Mesendoderm (in vitro differentiated cells): ENCODE data around the gene KIR3DL3.
"Not testable (repeated sequence)": the region's sequence is repeated elsewhere in the genome, so short reads cannot be mapped to it uniquely, and the experiment has no call there.

Experiments
- DNase-seq: peaks from one replicate; pipeline ENCODE4 v3.0.0; 2013
- H2AK5ac ChIP-seq: 2 replicates; pipeline ENCODE4 v1.6.1; 2013; ENCODE audit warnings: low read length, inconsistent platforms
- H2BK120ac ChIP-seq: 2 replicates; pipeline ENCODE4 v1.6.1; 2013; ENCODE audit warnings: low read depth, mild to moderate bottlenecking, low read length, moderate library complexity, mixed read lengths
- H2BK15ac ChIP-seq: replicated peaks from 2 replicates; pipeline ENCODE4 v1.6.1; 2013; ENCODE audit warnings: low read depth, mild to moderate bottlenecking, moderate library complexity
- H2BK5ac ChIP-seq: 2 replicates; pipeline ENCODE4 v1.6.1; 2013; ENCODE audit warnings: low read length, inconsistent platforms
- H3K18ac ChIP-seq: 2 replicates; pipeline ENCODE4 v1.6.1; 2013; ENCODE audit warnings: mild to moderate bottlenecking, low read length, mixed read lengths
- H3K23ac ChIP-seq: one replicate; pipeline ENCODE4 v1.6.1; 2013; ENCODE audit warnings: low read length
- H3K27ac ChIP-seq: 2 replicates; pipeline ENCODE4 v1.5.1; 2013; ENCODE audit warnings: low read depth, mild to moderate bottlenecking, inconsistent platforms, low read length, moderate library complexity
- H3K27me3 ChIP-seq: 2 replicates; pipeline ENCODE4 v1.6.1; 2013; ENCODE audit warnings: low read length, control low read depth, mild to moderate bottlenecking, inconsistent platforms; ENCODE audit not compliant: insufficient read depth, poor library complexity
- H3K36me3 ChIP-seq: 2 replicates; pipeline ENCODE4 v1.6.1; 2013; ENCODE audit warnings: low read length, inconsistent platforms; ENCODE audit not compliant: control insufficient read depth, insufficient read depth
- H3K4ac ChIP-seq: one replicate; pipeline ENCODE4 v1.6.1; 2013; ENCODE audit warnings: low read depth, mild to moderate bottlenecking, low read length, moderate library complexity
- H3K4me1 ChIP-seq: 2 replicates; pipeline ENCODE4 v1.6.1; 2013; ENCODE audit warnings: low read depth, low read length, inconsistent platforms; ENCODE audit not compliant: control insufficient read depth
- H3K4me2 ChIP-seq: 2 replicates; pipeline ENCODE4 v1.6.1; 2013; ENCODE audit warnings: low read length
- H3K4me3 ChIP-seq: 2 replicates; pipeline ENCODE4 v1.5.1; 2013; ENCODE audit warnings: mild to moderate bottlenecking, low read length
- H3K56ac ChIP-seq: one replicate; pipeline ENCODE4 v1.6.1; 2013; ENCODE audit warnings: low read length
- H3K79me1 ChIP-seq: 2 replicates; pipeline ENCODE4 v1.6.1; 2013; ENCODE audit warnings: low read length, inconsistent platforms
- H3K79me2 ChIP-seq: 2 replicates; pipeline ENCODE4 v1.6.1; 2013; ENCODE audit warnings: mild to moderate bottlenecking, low read length; ENCODE audit not compliant: control insufficient read depth, insufficient read depth
- H3K9ac ChIP-seq: 2 replicates; pipeline ENCODE4 v1.6.1; 2013; ENCODE audit warnings: low read length, inconsistent platforms
- H4K5ac ChIP-seq: one replicate; pipeline ENCODE4 v1.6.1; 2013; ENCODE audit warnings: low read length
- H4K8ac ChIP-seq: one replicate; pipeline ENCODE4 v1.6.1; 2013; ENCODE audit warnings: low read depth, mild to moderate bottlenecking, control low read depth, low read length, moderate library complexity
- WGBS: extraction: QIAGEN DNeasy Blood & Tissue Kit; methylation state at CpG from one replicate; pipeline ENCODE4 v1.1.7; 2013; ENCODE audit warnings: low lambda C conversion rate, missing lambda C conversion rate; ENCODE audit not compliant: insufficient coverage; ENCODE audit errors: extremely low coverage; 5-methylcytosine and 5-hydroxymethylcytosine counted together

KIR3DL3 gene

DNA sequence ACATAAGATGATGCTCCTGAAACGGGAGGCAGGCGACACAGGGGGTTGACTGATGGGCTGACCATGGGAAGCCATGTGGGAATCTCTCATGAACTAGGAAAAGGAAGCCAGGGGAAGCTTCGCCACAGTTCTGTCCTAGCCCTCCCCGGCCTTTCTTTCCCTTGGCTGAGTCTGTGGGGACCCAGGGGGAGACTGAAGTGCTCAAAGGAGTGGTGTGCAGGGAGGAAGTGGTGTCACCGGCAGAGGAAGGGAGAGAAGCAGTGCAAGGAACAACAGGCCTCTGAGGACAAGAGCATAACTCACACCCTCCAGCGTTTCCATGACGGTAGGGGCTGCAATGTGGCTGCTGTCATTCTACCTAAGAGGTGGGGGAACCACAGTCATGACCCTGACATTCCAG, 1.1 kb downstream of the KIR3DL3 start:
- no peaks in the 10 kb centered on the region for H3K36me3 ChIP-seq
- no peak overlapping the region for H2BK15ac ChIP-seq
- H2AK5ac ChIP-seq = no peak overlapping the region
- no peak overlapping the region for H2BK120ac ChIP-seq
- H3K56ac ChIP-seq = no peak overlapping the region
- no peaks in the 10 kb centered on the region for H3K27me3 ChIP-seq
- H3K4me2 ChIP-seq = no peak overlapping the region
- H3K4ac ChIP-seq = no peak overlapping the region
- H3K9ac ChIP-seq = no peak overlapping the region
- no CpG with 5 or more reads among the region's 7 CpGs for WGBS
- no peak overlapping the region for H4K5ac ChIP-seq
- H3K23ac ChIP-seq = no peak overlapping the region
- no peak overlapping the region for H3K4me3 ChIP-seq
- H2BK5ac ChIP-seq = no peak overlapping the region
- no peak overlapping the region for H3K27ac ChIP-seq
- no peak for DNase-seq
- no peak overlapping the region for H3K18ac ChIP-seq
- H4K8ac ChIP-seq = no peak overlapping the region
- no peaks in the 10 kb centered on the region for H3K79me2 ChIP-seq
- no peaks in the 10 kb centered on the region for H3K79me1 ChIP-seq
- H3K4me1 ChIP-seq = no peaks in the 10 kb centered on the region

DNA sequence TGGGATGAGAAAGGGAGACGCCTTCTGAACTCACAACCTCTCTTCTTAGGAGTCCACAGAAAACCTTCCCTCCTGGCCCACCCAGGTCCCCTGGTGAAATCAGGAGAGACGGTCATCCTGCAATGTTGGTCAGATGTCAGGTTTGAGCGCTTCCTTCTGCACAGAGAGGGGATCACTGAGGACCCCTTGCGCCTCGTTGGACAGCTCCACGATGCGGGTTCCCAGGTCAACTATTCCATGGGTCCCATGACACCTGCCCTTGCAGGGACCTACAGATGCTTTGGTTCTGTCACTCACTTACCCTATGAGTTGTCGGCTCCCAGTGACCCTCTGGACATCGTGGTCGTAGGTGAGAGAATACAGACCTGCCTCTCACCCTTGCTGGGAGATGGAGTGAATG, 3.3 kb downstream of the KIR3DL3 start:
- H2AK5ac ChIP-seq = no peak overlapping the region
- H4K8ac ChIP-seq = no peak overlapping the region
- H3K79me2 ChIP-seq = no peaks in the 10 kb centered on the region
- H2BK15ac ChIP-seq = no peak overlapping the region
- no CpG with 5 or more reads among the region's 10 CpGs for WGBS
- H3K18ac ChIP-seq = no peak overlapping the region
- H3K4me3 ChIP-seq = no peak overlapping the region
- no peak overlapping the region for H2BK5ac ChIP-seq
- H3K36me3 ChIP-seq = no peaks in the 10 kb centered on the region
- no peak for DNase-seq
- no peak overlapping the region for H3K56ac ChIP-seq
- H3K4ac ChIP-seq = no peak overlapping the region
- H3K27ac ChIP-seq = no peak overlapping the region
- H3K9ac ChIP-seq = no peak overlapping the region
- H3K4me1 ChIP-seq = no peaks in the 10 kb centered on the region
- no peak overlapping the region for H2BK120ac ChIP-seq
- H3K79me1 ChIP-seq = no peaks in the 10 kb centered on the region
- H3K23ac ChIP-seq = no peak overlapping the region
- H3K4me2 ChIP-seq = no peak overlapping the region
- H3K27me3 ChIP-seq = no peaks in the 10 kb centered on the region
- no peak overlapping the region for H4K5ac ChIP-seq

DNA sequence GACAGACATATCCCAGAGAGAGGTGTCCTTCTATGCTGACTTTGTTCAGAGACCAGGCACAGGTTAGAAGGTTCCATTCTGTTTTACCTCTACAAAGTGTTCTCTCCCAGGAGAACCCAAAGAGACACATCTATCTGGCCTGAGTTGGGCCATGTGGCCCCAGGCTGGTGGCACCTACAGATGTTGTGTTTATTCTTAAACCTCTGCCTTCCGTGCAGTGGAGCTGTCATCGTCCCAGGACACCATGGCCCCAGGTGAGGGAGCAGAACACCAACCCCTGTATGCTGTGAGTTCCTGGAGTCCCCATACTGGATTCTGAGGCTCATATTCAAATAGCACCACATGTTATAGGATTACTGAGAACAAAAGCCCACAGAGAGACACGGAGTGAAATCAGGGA, 3.9 kb downstream of the KIR3DL3 start:
- Histone ChIP-seq H3K9ac (no peak overlapping the region), H3K18ac (no peak overlapping the region), H3K27ac (no peak overlapping the region), H3K4me3 (no peak overlapping the region), H3K4ac (no peak overlapping the region), H3K36me3 (no peaks in the 10 kb centered on the region), H3K56ac (no peak overlapping the region), H3K79me1 (no peaks in the 10 kb centered on the region), H3K27me3 (no peaks in the 10 kb centered on the region), H4K5ac (no peak overlapping the region), H3K23ac (no peak overlapping the region), H2BK5ac (no peak overlapping the region), H4K8ac (no peak overlapping the region), H3K4me2 (no peak overlapping the region), H2BK15ac (no peak overlapping the region), H2AK5ac (no peak overlapping the region), H3K79me2 (no peaks in the 10 kb centered on the region), H2BK120ac (no peak overlapping the region), H3K4me1 (no peaks in the 10 kb centered on the region)
- DNase-seq = no peak
- no CpG with 5 or more reads among the region's 3 CpGs for WGBS

DNA sequence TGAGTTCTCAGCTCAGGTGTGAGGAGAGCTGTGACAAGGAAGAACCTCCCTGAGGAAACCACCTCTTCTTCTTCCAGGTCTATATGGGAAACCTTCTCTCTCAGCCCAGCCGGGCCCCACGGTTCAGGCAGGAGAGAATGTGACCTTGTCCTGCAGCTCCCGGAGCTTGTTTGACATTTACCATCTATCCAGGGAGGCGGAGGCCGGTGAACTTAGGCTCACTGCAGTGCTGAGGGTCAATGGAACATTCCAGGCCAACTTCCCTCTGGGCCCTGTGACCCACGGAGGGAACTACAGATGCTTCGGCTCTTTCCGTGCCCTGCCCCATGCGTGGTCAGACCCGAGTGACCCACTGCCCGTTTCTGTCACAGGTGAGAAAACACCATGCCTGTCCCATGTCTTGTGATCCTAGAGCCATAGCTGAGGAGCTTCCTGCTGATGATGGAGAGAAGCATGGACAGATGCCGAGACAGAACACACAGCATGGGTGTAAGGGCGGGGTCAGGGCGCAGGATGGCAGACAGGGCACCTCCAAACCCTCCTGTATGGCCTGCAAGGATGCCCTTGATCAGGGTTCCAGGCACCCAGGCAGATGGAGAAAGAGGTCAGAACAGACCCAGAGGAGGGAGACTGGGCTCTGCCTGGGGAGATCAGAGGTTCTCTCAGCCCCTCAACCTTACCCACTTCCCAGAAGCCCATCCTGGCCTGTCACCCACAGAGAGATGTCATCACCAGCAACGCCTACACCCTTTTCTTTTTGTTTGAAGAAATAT, 5.4 kb downstream of the KIR3DL3 start:
- Histone ChIP-seq H3K4me1 (no peaks in the 10 kb centered on the region), H3K56ac (no peak overlapping the region), H3K4me3 (no peak overlapping the region), H3K4me2 (no peak overlapping the region), H4K5ac (no peak overlapping the region), H2BK15ac (no peak overlapping the region), H3K79me1 (no peaks in the 10 kb centered on the region), H3K27ac (no peak overlapping the region), H4K8ac (no peak overlapping the region), H3K18ac (no peak overlapping the region), H2BK5ac (no peak overlapping the region), H3K23ac (no peak overlapping the region), H3K36me3 (no peaks in the 10 kb centered on the region), H3K9ac (no peak overlapping the region), H2AK5ac (no peak overlapping the region), H2BK120ac (no peak overlapping the region), H3K4ac (no peak overlapping the region), H3K79me2 (no peaks in the 10 kb centered on the region), H3K27me3 (no peaks in the 10 kb centered on the region)
- WGBS = no CpG with 5 or more reads among the region's 15 CpGs
- no peak for DNase-seq

DNA sequence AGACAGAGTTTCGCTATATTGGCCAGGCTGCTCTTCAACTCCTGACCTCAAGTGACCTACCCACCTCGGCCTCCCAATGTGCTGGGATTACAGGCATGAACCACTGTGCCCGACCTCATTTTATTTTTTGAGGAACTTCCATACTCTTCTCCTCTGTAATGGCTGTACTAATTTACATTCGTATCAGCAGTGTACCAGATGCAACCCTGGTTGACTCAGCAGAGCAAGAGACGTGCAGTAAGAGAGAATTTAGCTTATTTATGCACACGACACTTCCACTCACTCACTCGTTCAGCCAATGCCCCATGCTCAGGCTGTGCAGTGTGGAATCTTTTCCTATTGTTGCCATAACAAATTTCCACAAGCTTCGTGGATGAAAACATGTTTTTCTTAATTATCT, 6.9 kb downstream of the KIR3DL3 start:
- Histone ChIP-seq H3K9ac (no peak overlapping the region), H3K23ac (no peak overlapping the region), H3K56ac (no peak overlapping the region), H3K4me2 (no peak overlapping the region), H2BK120ac (no peak overlapping the region), H3K18ac (no peak overlapping the region), H3K36me3 (no peaks in the 10 kb centered on the region), H2AK5ac (no peak overlapping the region), H3K79me2 (no peaks in the 10 kb centered on the region), H3K27ac (no peak overlapping the region), H2BK15ac (no peak overlapping the region), H4K5ac (no peak overlapping the region), H3K27me3 (no peaks in the 10 kb centered on the region), H3K4ac (no peak overlapping the region), H3K4me1 (no peaks in the 10 kb centered on the region), H3K4me3 (no peak overlapping the region), H3K79me1 (no peaks in the 10 kb centered on the region), H4K8ac (no peak overlapping the region), H2BK5ac (no peak overlapping the region)
- no peak for DNase-seq
- no CpG with 5 or more reads among the region's 8 CpGs for WGBS

DNA sequence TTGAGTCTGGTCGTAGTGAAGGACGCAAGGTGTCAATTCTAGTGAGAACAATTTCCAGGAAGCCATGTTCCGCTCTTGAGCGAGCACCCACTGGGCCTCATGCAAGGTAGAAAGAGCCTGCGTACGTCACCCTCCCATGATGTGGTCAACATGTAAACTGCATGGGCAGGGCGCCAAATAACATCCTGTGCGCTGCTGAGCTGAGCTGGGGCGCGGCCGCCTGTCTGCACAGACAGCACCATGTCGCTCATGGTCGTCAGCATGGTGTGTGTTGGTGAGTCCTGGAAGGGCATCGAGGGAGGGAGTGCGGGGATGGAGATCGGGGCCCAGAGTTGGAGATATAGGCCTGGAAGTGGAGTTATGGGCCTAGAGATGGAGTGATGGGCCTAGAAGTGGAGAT, 14.1 kb downstream of the KIR3DL3 start, which contains the start of gene KIR2DL3:
Gene KIR2DL3, plus strand, starts transcription at position 208 of the 400 bp plus-strand sequence. Its CDS starts 33 bp downstream, at position 241.
- no CpG with 5 or more reads among the region's 16 CpGs for WGBS
- not testable (repeated sequence) for H3K56ac ChIP-seq, H3K27ac ChIP-seq, H3K27me3 ChIP-seq, H3K18ac ChIP-seq, DNase-seq, H2BK15ac ChIP-seq, H2AK5ac ChIP-seq, H3K4ac ChIP-seq, H4K8ac ChIP-seq, H2BK5ac ChIP-seq, H3K23ac ChIP-seq, H3K4me3 ChIP-seq, H3K79me1 ChIP-seq, H3K4me1 ChIP-seq, H2BK120ac ChIP-seq, H4K5ac ChIP-seq, H3K4me2 ChIP-seq, H3K36me3 ChIP-seq, H3K9ac ChIP-seq, H3K79me2 ChIP-seq
